HG03354 (cell line): Measurements from ENCODE around the gene SCUBE1.

Experiments
- ATAC-seq: cut with Tn5 transposase; IDR thresholded peaks from one replicate; pipeline ENCODE4 v1.9.1; 2021; ENCODE audit warnings: mild to moderate bottlenecking; ENCODE audit not compliant: unreplicated experiment, poor library complexity, severe bottlenecking

The SCUBE1 gene

DNA sequence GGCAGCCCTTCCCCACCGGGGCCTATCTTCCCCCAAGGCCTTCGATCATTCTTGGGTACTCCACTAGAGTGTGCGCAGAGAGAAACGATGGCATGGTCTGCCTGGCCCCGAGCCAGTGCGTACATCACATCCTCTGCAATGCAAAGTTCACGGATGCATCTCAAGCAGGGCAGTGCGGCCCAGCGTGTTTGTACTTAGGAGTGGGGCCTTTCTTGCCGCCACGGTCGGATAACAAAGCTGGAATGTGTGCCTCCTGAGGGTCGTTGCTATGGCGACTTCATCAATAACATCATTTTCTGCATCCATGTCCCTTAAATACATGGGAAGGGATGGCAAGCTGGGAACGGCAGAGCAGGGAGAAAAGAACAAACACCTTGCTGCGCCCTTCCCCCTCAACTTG lies 73.9 kb downstream of the SCUBE1 start:
- no peak for ATAC-seq

DNA sequence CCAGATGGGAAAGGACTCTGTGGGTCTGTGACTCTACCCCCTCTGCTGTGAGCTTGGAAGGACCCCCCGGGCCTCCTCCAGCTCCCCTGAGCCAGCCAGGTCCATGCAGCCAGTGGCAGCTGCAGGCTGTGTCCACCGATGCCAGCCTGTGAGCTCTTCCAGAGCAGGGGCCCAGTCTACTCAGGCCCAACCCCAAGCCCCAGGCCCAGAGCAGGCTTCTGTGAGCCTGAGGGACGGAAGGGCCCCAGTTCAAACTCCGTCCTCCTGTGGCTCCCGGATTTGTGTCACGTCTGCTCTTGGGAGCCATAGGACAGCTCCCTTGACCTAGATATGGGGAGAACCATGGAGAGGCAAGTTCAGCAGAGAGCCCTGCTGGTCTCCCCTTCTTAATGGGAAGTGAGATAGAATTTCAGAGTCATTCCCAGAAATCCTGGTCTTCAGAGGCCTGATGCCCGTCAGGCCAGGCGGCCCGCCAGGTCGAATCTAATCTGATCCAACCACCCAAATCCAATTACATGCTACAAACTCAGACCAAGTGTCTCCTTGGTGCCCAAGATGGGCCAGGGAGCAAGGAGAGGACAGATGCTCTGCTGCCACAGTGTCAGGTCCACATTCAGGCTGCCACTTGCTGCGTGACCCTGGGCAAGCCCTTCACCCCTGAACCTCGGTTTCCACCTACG lies 75.1 kb downstream of the SCUBE1 start:
- no peak for ATAC-seq

DNA sequence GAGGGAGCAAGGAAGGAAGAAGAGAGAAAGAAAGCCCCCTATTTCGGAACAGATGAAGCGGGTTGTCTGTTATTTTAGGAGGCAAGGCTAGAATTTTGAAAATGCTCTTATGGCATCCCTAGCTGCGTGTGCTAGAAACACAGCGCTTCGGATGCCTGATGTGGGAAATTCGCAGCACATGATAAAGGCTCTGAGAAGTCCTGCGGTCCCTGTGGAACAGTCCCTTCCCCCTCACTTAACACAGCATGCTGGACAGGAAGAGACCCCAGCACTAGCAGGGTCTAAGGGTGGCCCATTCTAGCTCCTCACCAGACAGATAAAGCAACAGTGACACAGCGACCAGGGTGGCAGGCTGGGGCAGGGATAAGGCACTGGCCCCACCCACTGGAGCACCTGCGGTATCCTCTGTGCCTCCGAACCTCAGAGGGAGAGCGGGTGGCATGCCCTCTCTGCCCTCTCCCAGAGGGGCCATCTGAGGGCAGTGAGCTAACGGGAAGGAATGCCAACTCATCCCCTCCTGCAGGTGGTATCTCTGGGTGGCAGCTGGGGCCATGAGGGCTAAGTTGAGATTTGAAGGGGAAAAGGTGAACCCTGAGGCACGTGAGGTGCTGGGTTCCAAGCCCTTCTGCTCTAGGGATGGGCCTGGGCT lies 75.7 kb downstream of the SCUBE1 start:
- ATAC-seq, result no peak

DNA sequence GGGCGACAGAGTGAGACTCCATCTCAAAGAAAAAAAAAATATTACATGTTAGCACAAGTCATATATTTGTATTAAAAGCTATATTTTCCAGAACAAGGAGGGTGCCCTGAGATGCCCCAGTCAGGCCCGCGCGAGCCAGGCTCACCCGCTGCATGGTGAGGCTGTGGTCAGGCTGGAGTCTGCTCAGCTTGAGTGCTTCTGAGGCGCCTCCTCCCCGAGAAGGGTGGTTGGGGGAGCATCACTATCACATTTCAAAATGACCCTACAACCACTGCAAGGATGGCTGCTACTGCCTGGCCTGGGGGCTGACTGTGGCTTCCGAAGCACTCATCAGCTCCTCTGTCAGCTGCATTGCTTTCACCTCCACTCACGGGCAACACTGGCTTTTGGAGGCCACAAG lies 77.1 kb downstream of the SCUBE1 start:
- ATAC-seq, result no peak

DNA sequence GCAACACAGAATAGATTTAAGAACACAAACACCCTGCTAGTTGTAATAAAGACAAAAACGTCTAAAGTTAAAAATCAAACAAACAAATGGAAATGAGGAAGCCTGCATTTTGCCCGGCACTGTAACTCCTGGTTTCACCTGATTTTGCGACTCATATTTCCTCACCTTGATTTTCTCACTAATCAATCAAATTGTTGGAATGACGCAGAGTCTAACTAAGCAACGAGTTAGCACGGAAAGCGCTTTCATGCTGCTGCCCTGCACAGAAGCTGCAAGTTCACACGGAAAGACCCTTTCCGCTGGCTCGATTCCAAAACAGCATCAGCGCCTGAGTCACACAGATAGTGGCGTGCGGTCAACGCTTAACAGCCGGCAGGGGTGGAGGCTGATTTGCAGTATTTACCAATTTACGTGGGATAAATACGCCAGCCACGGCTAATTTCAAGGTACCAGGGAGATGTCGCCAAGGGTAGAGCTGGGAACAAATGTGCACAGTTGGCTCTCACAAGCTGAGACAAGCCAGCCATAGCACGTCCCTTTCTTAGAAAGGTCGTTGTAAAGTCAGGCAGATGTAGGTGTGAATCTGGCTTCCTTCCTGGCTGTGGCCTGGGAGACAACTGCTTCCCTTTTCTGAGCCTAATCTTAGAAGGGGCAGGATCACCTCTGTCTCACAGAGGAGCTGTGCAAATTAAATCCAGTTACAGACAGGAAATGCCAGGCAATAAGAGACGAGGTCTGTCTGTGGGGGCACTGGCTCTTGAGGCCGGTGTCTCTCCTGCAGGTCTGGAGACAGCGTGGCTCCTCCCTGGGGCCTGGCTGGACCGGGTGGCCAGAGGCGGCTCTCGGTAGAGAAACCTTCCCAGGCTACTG lies 79.3 kb downstream of the SCUBE1 start:
- ATAC-seq, result peak; percentile 69

DNA sequence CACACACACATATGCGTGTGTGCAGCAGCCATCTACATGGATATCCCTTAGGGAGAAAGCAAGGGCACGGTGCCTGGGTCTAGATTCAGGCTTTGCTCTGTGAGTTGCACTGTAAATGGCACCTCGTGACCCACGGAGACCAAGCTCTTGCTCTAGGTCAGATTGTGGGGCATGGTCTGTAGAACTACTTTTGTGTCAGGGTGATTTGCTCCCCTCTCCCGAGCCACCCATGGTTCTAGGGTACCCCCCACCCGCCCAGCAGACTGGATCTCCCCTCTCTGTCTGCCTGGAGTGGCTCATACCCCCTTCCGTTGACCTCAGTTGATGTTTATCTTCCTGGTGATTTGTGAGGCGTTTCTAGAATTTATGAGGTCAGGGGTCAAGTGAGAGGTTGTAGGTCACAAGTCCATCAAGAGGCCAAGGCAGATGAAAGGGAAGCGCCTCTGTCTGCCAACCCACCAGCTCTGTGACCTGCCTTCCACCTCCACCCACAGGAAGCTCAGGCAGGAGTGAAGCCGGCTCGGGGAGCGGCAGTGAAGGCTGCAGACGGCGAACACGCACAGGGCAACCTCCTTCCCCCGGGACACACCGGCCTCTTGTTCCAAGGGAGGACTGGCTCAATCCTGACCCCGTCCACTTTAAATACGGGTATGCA lies 80.1 kb downstream of the SCUBE1 start:
- peak; percentile 34 for ATAC-seq

DNA sequence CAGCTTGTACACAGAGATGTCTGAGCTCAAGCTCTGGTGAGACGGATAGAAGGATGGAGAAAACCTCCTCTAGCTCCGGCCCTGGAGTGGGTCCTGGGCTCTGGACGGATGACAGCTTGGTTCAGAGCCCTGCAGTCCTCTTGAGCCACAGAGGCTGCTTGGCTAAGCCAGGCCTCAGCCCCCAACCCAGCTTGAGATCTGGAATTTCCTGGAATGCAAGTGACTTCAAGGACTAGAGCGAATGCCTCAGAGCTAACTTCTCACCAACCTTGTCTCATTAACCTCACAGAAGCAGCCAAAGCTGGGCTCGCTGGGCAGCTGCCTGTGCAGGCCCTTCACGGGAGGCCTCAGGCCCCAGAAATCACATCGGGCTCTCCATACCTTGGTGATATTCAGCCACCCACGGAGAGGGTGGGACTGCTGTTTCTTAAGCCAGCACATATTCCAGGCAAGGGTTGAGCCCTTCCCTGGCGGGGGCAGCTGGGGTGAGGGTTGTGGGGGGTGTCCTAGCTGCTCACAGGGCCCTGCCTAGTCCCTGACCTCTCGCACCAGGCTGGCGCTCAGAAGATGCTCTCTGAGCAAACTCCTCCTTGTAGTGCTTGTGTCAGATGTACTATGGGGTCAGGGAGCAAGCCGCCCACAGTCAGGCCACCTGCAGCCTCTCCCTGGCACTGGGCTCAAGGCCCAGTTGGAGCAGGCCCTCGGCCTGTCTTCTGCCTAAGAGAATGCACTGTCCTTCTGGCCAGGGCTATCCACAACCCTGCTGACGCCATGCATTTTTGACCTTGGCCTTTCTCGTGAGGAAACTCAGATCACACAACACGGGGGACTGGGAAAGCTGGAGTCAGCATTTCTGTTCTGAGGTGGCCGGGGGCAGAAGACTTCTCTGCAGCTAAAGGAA lies 82.6 kb downstream of the SCUBE1 start:
- no peak for ATAC-seq

DNA sequence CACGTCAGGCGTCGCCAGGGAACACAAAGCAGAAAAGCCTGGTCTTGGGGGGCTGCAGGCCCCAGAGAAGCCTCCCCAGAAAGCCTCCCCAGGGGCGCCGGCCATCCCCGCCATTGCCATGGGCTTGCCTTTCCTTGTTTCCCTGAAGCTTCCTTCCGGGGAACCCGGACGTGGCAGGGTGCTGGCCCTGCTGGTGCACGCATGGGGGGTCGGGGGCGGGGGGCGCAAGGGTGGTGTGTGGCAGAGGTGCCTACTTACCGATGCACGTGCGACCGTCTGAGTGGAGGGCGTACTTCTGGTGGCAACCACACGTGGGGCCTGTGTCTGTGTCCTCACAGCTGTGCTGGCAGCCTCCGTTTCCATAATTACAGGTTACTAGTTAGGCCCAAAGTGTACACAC lies 85.2 kb downstream of the SCUBE1 start:
- ATAC-seq, result no peak

DNA sequence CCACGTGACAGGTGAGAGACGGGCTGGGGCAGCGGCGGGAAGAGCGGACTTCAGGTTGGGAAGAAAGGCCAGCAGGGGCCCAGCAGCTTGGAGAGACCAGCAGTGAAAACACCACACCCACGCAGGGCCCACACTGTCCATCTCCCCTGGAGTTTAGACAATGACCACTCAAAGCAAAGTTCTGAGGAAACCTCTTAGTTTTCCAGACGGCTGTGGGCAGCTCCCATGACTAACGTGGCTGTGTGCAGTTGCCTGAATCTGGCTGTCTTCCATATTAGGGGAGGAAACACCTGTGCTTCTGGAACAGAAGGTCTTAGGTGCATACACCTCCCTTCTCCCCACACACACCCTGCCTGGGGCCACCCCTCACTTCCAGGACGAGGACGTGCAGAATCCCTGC lies 85.6 kb downstream of the SCUBE1 start:
- ATAC-seq, result no peak

DNA sequence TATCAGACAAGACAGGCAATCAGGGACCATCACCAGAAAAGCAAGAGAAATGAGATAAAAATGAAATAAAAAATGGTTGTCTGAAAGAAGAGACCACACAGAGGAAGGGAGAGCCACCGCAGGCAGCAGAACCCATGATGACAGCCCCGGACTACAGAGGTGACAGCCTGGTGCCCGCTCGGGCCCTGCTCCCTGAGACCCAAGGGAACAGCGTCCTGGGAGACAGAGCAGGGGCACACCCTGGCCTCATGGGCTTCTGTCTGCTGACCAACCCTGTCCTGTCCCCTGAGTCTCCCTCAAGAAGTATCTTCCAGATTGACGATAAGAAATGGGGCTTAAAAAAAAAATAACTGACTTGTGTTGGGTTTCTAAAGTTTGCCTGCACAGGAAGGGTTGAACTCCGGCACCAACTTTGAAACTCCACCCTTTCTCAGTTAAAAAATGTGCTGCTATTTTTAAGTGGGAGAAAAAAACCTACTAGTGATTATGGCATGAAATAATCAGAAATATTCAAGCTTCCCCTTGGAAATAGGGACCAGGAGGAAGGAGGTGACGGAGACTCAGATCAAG lies 86.1 kb downstream of the SCUBE1 start:
- ATAC-seq, result no peak

DNA sequence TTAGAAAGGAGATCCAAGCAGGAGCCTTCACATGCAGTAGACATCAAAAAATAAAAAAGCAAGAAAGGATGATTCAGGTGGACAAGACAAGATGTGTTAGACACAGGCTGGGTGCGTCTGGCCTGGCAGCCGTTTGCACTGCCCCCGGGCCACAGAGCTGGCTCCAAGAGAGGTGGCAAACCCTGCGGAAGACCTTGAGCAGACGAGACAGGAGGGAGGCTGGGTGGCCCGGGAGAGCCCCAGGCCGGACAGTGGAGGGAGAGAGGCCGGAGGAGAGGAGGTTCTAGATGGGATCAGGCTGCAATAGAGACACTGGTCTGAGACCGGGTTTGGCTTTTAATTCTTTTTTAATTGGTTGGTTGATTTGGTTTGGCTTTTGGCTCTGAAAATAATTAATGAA lies 86.6 kb downstream of the SCUBE1 start:
- no peak for ATAC-seq

DNA sequence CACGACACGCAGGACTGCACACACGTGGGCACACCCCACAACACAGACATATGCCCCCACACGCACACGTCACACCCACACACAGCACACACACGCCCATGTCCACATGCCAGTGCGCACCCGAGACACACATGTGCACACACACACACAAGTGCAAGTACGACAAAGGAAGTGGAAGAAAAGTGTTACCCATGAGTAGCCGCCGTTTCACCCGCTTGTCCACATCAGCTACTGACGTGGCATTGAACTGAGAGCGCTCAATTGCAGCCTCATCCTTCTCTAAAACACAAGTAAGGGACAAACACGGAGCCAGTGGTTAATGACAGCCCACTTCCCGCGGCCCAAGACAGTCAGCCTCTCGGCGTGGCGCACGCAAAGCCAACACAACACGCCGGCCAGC lies 87.9 kb downstream of the SCUBE1 start:
- ATAC-seq, result no peak

DNA sequence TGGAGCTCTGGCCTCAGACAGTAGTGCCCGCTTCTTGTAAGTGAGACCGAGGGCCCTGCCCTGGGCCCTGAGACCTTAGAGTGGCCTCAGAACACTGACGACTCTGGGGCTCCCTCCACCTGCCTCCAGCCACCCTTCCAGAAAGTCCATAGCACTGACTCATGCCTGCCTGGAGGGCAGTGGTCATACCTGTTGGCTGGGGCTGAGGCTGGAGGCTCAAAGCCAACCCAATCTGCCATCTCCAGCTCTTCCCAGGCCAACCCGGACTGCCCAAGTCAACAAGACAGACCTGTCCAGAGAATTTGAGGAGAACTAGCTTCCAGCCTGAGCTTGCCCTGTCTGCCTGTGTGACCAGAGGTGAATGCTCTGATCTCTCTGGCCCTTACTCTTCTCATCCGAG lies 89.3 kb downstream of the SCUBE1 start:
- no peak for ATAC-seq

DNA sequence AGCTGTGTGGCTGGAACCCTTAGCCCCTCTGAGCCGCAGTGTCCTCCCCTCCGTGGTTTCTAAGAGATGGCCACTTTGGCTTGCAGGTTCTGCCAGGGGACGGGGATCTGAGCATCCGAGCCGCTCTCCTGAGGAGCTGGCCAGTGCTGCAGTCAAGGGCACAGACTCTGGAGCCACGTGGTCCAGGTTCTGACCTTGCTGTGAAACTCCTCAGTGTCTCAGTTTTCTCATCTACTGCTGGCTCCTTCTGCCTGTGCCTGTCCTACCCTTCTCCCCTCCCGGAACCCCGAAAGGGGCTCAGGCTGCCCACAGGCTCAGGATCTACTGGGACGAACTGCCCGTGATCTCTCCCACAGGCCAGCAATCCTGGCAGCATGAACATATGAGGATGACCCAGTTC lies 90.9 kb downstream of the SCUBE1 start:
- no peak for ATAC-seq

DNA sequence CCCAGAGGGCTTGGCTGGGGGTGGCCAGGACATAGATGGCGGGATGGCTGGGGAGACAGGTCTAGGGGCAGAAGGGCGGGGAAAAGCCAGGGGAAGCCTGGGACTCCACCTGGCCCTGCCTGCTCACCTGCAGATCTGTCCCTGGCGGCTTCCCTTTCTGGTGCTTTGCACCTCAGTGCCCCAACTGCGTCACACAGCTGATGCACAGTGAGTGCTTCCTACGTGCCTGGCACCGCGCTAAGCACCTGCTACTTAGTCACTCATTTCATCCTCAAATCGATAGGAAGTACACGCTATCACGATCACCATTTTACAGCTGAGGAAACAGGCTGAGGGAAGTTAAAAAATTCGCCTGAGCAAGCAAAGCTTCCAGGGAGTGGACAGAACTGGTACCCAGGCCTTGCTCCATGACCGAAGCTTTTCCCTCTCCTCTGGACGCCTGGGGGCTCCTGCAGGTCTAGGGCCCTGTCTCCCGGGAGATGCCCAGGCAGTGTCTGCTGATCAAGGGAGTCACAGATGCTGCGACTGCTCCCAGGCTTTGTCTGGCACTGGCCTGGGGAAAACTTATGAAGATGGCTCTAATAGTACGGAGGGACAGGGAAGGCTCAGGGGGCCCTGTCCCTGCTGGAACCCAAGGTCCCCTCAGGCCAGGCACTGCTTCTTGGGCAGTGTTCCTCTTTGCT lies 93.2 kb downstream of the SCUBE1 start:
- ATAC-seq, result no peak

DNA sequence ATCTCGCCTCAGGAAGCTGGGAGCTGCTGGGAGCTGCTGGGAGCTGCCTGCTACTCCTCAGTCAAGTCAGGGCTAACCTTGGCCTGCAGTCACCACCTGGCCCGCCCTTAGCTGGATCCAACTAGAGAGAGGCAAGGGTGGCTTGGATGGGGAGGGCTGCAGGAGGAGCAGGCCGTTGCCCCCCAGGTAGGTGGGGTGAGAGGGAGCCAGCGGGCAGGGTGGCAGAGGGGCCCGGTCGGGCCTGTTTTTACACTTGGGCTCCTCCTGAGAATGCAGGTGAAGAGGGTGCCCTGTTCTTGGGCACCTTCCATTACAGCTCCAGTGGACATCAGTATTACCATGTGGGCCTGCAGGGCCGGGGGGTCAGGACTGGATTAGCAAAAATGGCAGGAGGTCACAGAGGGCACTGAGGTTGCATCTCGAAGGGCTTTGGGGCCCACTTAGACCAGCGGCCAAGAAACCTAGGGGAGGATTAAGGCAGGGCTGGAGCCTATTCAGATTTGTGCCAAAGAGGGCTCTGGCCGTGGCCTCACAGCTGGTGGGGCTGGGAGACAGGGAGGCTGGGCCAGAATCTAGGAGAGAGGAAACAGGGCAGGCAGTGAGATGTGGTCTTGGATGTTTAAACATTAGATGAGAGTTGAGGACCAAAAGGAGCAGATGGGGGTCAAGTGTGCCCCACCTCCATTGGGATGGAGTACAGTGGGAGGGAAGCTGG lies 95.5 kb downstream of the SCUBE1 start:
- no peak for ATAC-seq

DNA sequence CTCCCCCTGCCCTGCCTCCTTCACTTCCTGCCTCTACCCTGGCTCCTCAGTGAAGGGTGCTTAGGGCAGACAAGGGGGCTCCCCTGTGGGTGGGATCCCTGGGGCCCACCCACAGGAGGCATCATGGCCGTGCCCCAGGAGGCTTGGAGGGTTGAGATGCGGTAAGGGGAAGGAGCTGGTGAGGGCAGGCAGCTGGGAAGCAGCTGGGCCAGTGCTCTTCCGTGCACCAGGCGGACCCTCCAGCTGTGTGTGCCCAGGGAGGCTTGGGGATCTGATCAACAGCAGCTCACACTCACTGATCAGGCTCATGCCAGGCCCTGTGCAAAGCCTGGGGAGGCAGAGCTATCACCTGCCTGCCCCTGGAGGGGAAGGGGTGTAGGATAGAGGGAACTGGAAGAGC lies 97.0 kb downstream of the SCUBE1 start:
- ATAC-seq, result no peak

DNA sequence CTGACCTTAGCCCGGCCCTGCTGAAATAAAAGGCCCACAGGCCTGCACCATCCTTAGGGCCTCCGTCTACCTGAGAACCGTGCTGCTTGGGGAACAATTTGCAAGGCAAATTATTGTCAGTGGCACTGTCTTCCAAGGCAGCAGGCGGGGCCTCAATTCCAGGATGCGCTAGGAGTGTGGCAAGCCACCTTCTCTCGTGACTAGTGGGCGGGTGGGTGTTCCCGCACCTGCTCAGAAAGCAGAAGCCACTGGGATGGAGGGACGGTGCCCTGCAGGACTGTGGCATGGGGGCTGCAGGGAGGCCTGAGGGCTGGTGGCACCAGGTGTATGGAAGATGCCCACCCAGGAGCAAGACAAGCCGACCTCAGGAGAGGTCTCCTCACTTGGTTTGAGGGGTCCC lies 97.5 kb downstream of the SCUBE1 start:
- ATAC-seq, result no peak
